Inflammatory macrophage treated with lipopolysaccharide for 1 hour (primary cell): ENCODE data around the gene MEGF11.

Experiments used
- DNase-seq, 2 donors: peaks; one replicate each; pipeline ENCODE4 v3.0.0-alpha.2; 2020 to 2022

Gene MEGF11

GRCh38 chr15:66237513-66238235 lies 15.9 kb downstream of the MEGF11 start:
- no peak for DNase-seq

- DNase-seq = no peak
Measured at GRCh38 chr15:66236806-66237375, 16.7 kb downstream of the MEGF11 start.

GRCh38 chr15:66235866-66236265 lies 17.7 kb downstream of the MEGF11 start:
- DNase-seq = no peak

- no peak for DNase-seq
Measured at GRCh38 chr15:66234798-66235197, 18.8 kb downstream of the MEGF11 start.

- peak; percentile 82 to 91 for DNase-seq
Measured at GRCh38 chr15:66233487-66234415, 19.8 kb downstream of the MEGF11 start.

GRCh38 chr15:66232267-66232625 lies 21.3 kb downstream of the MEGF11 start:
- no peak for DNase-seq

- no peak for DNase-seq
Measured at GRCh38 chr15:66231394-66232266, 21.9 kb downstream of the MEGF11 start.

GRCh38 chr15:66229790-66230465 lies 23.6 kb downstream of the MEGF11 start:
- DNase-seq = no peak

- no peak for DNase-seq
Measured at GRCh38 chr15:66228807-66229735, 24.5 kb downstream of the MEGF11 start.

- DNase-seq = no peak
Measured at GRCh38 chr15:66226736-66227135, 26.8 kb downstream of the MEGF11 start.

- no peak for DNase-seq
Measured at GRCh38 chr15:66225656-66226274, 27.8 kb downstream of the MEGF11 start.

GRCh38 chr15:66224946-66225345 lies 28.6 kb downstream of the MEGF11 start:
- no peak for DNase-seq

- DNase-seq = no peak
Measured at GRCh38 chr15:66222273-66223198, 31.0 kb downstream of the MEGF11 start.

GRCh38 chr15:66221126-66221525 lies 32.4 kb downstream of the MEGF11 start:
- DNase-seq = no peak

GRCh38 chr15:66220601-66221000 lies 32.9 kb downstream of the MEGF11 start:
- DNase-seq = peak in 1 of 2 donors; percentile 13

- DNase-seq = no peak
Measured at GRCh38 chr15:66219339-66219738, 34.2 kb downstream of the MEGF11 start.

GRCh38 chr15:66216806-66217205 lies 36.7 kb downstream of the MEGF11 start:
- peak in 1 of 2 donors; percentile 3 for DNase-seq

GRCh38 chr15:66215811-66216210 lies 37.7 kb downstream of the MEGF11 start:
- DNase-seq = no peak

GRCh38 chr15:66214246-66214645 lies 39.3 kb downstream of the MEGF11 start:
- DNase-seq = no peak
